ENCODE measurements around the gene GPR17. TPM values are rescaled to one million over a fixed set of nuclear protein-coding genes. Genes with fewer than 3 reads are reported as not detected.

Gene GPR17
- total and polyA plus RNA-seq, 9 of the 15 experiments (the other 6 are each of a cell fraction or from before 2014, with no cell fraction given), result not detected

GRCh38 chr2:127700527-127701192 lies 54.7 kb downstream of the GPR17 start (continued):
- TF ChIP-seq MXD1 (CRISPR knock-in tag; IDR thresholded peaks at IDR 0.05; ENCODE audit: borderline replicate concordance, poor library complexity, severe bottlenecking) (peak; percentile 76), JUND (IDR thresholded peaks at IDR 0.05; ENCODE audit: borderline replicate concordance, low read depth, low read length) (peak; percentile 94), JUND (tag; IDR thresholded peaks at IDR 0.05; ENCODE audit: borderline replicate concordance, low read depth, low read length) (peak; percentile 95), TBP (optimal IDR thresholded peaks at IDR 0.05; ENCODE audit: low read depth, low read length) (peak; percentile 67), NR2F6 (CRISPR knock-in tag; IDR thresholded peaks at IDR 0.05) (no peak), CCNT2 (IDR thresholded peaks at IDR 0.05; ENCODE audit: borderline replicate concordance, extremely low read depth, insufficient read length, low read depth, low read length) (no peak), ZNF395 (CRISPR knock-in tag; IDR thresholded peaks at IDR 0.05) (peak; percentile 21; the same call in 1 of the 2 replicates), BRCA1 (IDR thresholded peaks at IDR 0.05) (no peak), BRCA1 (CRISPR knock-in tag; IDR thresholded peaks at IDR 0.05) (no peak), SMARCE1 (IDR thresholded peaks at IDR 0.05) (0 out of 2 replicates have a peak, but pooled peaks have one; percentile 16), HDAC2 (IDR thresholded peaks at IDR 0.05) (peak; percentile 80; the same call in 1 of the 2 replicates), ID3 (CRISPR knock-in tag; IDR thresholded peaks at IDR 0.05) (no peak), ID3 (tag; IDR thresholded peaks at IDR 0.05) (peak; percentile 34; the same call in 1 of the 2 replicates), TCF3 (CRISPR knock-in tag; IDR thresholded peaks at IDR 0.05) (peak; percentile 37; the same call in 1 of the 2 replicates), ESRRB (CRISPR knock-in tag; IDR thresholded peaks at IDR 0.05; ENCODE audit: borderline replicate concordance) (no peak), ZC3H4 (CRISPR knock-in tag; IDR thresholded peaks at IDR 0.05; ENCODE audit: borderline replicate concordance) (no peak), AFF1 (IDR thresholded peaks at IDR 0.05; ENCODE audit: low read depth in 1 of 2, partially characterized antibody in 2 of 2) (peak; percentile 13 to 50), POU5F1 (IDR thresholded peaks at IDR 0.05; ENCODE audit: borderline replicate concordance, low read depth, low read length, partially characterized antibody) (no peak), NEUROD1 (IDR thresholded peaks at IDR 0.05; ENCODE audit: borderline replicate concordance, low read depth, low read length, partially characterized antibody) (peak; percentile 62)

Measured in K562 (cell line).